ENCODE results near the gene FOXP2.

DNA sequence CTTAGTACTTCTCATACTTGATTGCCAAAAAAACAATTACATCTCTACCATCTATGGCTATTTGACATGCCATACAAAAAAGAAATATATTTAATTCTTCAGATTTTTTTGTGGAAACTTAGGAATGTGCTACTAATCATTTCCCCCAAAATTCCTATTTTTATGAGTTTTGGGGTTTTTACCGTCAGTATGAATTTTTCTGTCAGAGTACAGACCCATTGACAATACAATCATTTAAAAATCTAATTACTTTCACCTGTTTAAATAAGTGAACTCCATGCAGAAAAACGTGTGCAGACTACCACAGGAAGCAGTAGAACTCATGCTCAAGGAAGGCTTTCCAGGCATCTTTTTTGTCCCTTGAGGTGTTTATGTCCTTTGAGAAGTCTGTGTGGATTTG lies 48.8 kb upstream of the FOXP2 start:
- TF ChIP-seq, protein P1, sequence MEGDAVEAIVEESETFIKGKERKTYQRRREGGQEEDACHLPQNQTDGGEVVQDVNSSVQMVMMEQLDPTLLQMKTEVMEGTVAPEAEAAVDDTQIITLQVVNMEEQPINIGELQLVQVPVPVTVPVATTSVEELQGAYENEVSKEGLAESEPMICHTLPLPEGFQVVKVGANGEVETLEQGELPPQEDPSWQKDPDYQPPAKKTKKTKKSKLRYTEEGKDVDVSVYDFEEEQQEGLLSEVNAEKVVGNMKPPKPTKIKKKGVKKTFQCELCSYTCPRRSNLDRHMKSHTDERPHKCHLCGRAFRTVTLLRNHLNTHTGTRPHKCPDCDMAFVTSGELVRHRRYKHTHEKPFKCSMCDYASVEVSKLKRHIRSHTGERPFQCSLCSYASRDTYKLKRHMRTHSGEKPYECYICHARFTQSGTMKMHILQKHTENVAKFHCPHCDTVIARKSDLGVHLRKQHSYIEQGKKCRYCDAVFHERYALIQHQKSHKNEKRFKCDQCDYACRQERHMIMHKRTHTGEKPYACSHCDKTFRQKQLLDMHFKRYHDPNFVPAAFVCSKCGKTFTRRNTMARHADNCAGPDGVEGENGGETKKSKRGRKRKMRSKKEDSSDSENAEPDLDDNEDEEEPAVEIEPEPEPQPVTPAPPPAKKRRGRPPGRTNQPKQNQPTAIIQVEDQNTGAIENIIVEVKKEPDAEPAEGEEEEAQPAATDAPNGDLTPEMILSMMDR (IDR thresholded peaks at IDR 0.05) = no peak
- TF ChIP-seq ZFX (IDR thresholded peaks at IDR 0.05; ENCODE audit: borderline replicate concordance) = no peak

All from 22Rv1 (cell line).